Measurements from ENCODE around the gene GET4. TPM values are rescaled to one million over a fixed set of nuclear protein-coding genes. Genes with fewer than 3 reads are reported as not detected.

The GET4 gene
- total and polyA plus RNA-seq, 2 of the 8 experiments (the other 6 are each of a cell fraction or from before 2014, with no cell fraction given) = 56.7 to 74.1 TPM

GRCh38 chr7:937856-938484 is 61.6 kb downstream of the GET4 start:
- H3K14ac ChIP-seq (ENCODE audit: insufficient read length) = no peak overlapping the region
- no peaks in the 10 kb centered on the region for H4K20me1 ChIP-seq (replicated peaks in 1 of 2; ENCODE audit: control insufficient read depth in 1 of 2, insufficient read depth in 2 of 2, low read length in 2 of 2)
- no peak overlapping the region for H3K9ac ChIP-seq (replicated peaks in 1 of 4; ENCODE audit: extremely low read depth in 1 of 4, low read depth in 3 of 4, low read length in 3 of 4)
- H3K4me2 ChIP-seq (ENCODE audit: insufficient read depth in 1 of 2, low read depth in 2 of 2, low read length in 2 of 2) = no peak overlapping the region
- no peak overlapping the region for H4K8ac ChIP-seq (ENCODE audit: extremely low read depth, insufficient read depth, low read length)
- DNase-seq (ENCODE audit: low read depth in 1 of 2, low spot score in 2 of 2) (no peak), FAIRE-seq (no peak)
- H2AFZ ChIP-seq (ENCODE audit: low read length) = no peak overlapping the region
- H3K18ac ChIP-seq (ENCODE audit: extremely low read depth, low read length) = no peak overlapping the region
- no peak overlapping the region for H3K23ac ChIP-seq (ENCODE audit: insufficient read length)
- no peak overlapping the region for H3K4ac ChIP-seq (replicated peaks; ENCODE audit: insufficient read length, low read depth, low read length)
- H4K91ac ChIP-seq (replicated peaks; ENCODE audit: insufficient read length, low read length) = no peak overlapping the region
- no peaks in the 10 kb centered on the region for H3K79me2 ChIP-seq (ENCODE audit: control insufficient read depth in 1 of 2, insufficient read depth in 2 of 2, low read length in 2 of 2)
- H2BK20ac ChIP-seq (ENCODE audit: low read length) = no peak overlapping the region
- no peak overlapping the region for H4K5ac ChIP-seq (ENCODE audit: insufficient read length, low read depth, low read length)
- H3K56ac ChIP-seq (replicated peaks; ENCODE audit: insufficient read length, low read depth, low read length) = no peak overlapping the region
- 87% methylated on average over 16 of the region's 16 CpGs; no CpG with 5 or more reads in 1 of the 2 experiments for WGBS, 2 experiments (ENCODE audit: extremely low coverage in 1 of 2, insufficient coverage in 1 of 2, insufficient read length in 1 of 2, insufficient replicate concordance in 2 of 2, low coverage in 1 of 2, low lambda C conversion rate in 2 of 2, missing lambda C conversion rate in 1 of 2)
- ChIA-PET CTCF (ENCODE audit: partially characterized antibody) (interaction anchor here (0.6 to 1.9 kb wide), 4 partner anchors 42 to 159 kb away, joined by 3 to 5 read pairs (median 3); no protein-coding TSS in a partner anchor), POLR2A (ENCODE audit: partially characterized antibody) (no interaction called here)
- no peak overlapping the region for H2BK5ac ChIP-seq (ENCODE audit: low read depth, low read length)
- H2BK15ac ChIP-seq (ENCODE audit: low read length) = no peak overlapping the region
- H3K4me3 ChIP-seq (ENCODE audit: extremely low read depth in 1 of 4, insufficient read depth in 2 of 4, low read depth in 3 of 4, low read length in 4 of 4) = no peak overlapping the region
- no peaks in the 10 kb centered on the region for H3K23me2 ChIP-seq (ENCODE audit: low read depth, low read length)
- H3K9me3 ChIP-seq (ENCODE audit: insufficient read depth in 2 of 2, low read depth in 1 of 2, low read length in 1 of 2) = no peaks in the 10 kb centered on the region
- no peak overlapping the region for H3K27ac ChIP-seq (ENCODE audit: low read depth, low read length)
- H3K79me1 ChIP-seq (ENCODE audit: low read depth, low read length) = no peaks in the 10 kb centered on the region
- H3K36me3 ChIP-seq (ENCODE audit: control insufficient read depth in 2 of 4, insufficient read depth in 4 of 4, low read length in 3 of 4) = no peaks in the 10 kb centered on the region
- H3K4me1 ChIP-seq (replicated peaks in 1 of 4; ENCODE audit: control insufficient read depth in 3 of 4, insufficient read depth in 4 of 4, low read length in 3 of 4) = no peaks in the 10 kb centered on the region; a peak in 3 of 7 replicates
- no peak overlapping the region for H2BK120ac ChIP-seq (replicated peaks; ENCODE audit: low read depth, low read length)
- no peak overlapping the region for H2AK5ac ChIP-seq (ENCODE audit: low read depth, low read length)
- peaks cover 0 to 4% (median 0%) of the 10 kb centered on the region in 4 experiments; a peak in 2 of 7 replicates for H3K27me3 ChIP-seq (replicated peaks in 1 of 4; ENCODE audit: control insufficient read depth in 3 of 4, extremely low read depth in 1 of 4, insufficient read depth in 3 of 4, low read length in 3 of 4)
- H2BK12ac ChIP-seq (ENCODE audit: low read depth, low read length) = no peak overlapping the region
- TF ChIP-seq ASH2L (IDR thresholded peaks at IDR 0.05; ENCODE audit: low read length) = no peak

Measured in H1 (cell line).